CD4-positive, alpha-beta T cell (primary cell): ENCODE measurements around the gene TEK. TPM values are rescaled to one million over a fixed set of nuclear protein-coding genes. Genes with fewer than 3 reads are reported as not detected.

Source experiments
- ATAC-seq: fragments of 200-7000 bp; cut with Tn5 transposase; one replicate; pipeline ENCODE4 v1.10.0; 2022; ENCODE audit warnings: mild to moderate bottlenecking; ENCODE audit not compliant: poor library complexity
- CTCF ChIA-PET: fragments of 350-600 bp; sonication (Branson Sonifier 250); formaldehyde crosslinking; loops from one replicate; lab custom pipeline; 2021; ENCODE audit warnings: antibody characterized with exemption, inconsistent platforms; lab: Charles Lee
- POLR2A ChIA-PET: fragments of 350-600 bp; sonication (Branson Sonifier 250); formaldehyde crosslinking; loops from one replicate; lab custom pipeline; 2021; ENCODE audit warnings: antibody characterized with exemption, inconsistent platforms; lab: Charles Lee
- DNase-seq, 14 experiments: peaks; one replicate each; pipeline ENCODE4 v3.0.0-alpha.2; 2013 to 2020; ENCODE audit warnings: mixed read lengths in 2 of 14
- H3K27ac ChIP-seq, 2 donors: one replicate each; pipeline versions ENCODE4 v1.5.1 to v1.7.0; 2013; ENCODE audit warnings: low read length in 2 of 2, low read depth in 1 of 2, mild to moderate bottlenecking in 1 of 2
- H3K27me3 ChIP-seq, 2 experiments: 1 replicate in 1 of 2; 2 replicates in 1 of 2; pipeline versions ENCODE4 v1.6.1 to v1.7.0; 2013; ENCODE audit warnings: low read length in 2 of 2, control low read depth in 1 of 2, mild to moderate bottlenecking in 1 of 2, moderate library complexity in 1 of 2; ENCODE audit not compliant: insufficient read depth in 2 of 2, control insufficient read depth in 1 of 2
- H3K36me3 ChIP-seq: one replicate; pipeline ENCODE4 v1.6.1; 2013; ENCODE audit warnings: low read length, control low read depth; ENCODE audit not compliant: insufficient read depth
- H3K4me1 ChIP-seq: one replicate; pipeline ENCODE4 v1.6.1; 2013; ENCODE audit warnings: low read length, control low read depth; ENCODE audit not compliant: insufficient read depth
- H3K4me3 ChIP-seq: one replicate; pipeline ENCODE4 v1.5.1; 2013; ENCODE audit warnings: mild to moderate bottlenecking, low read length, moderate library complexity
- H3K9me3 ChIP-seq, 2 experiments: 1 replicate in 1 of 2; 2 replicates in 1 of 2; pipeline versions ENCODE4 v1.6.1 to v1.7.0; 2013; ENCODE audit warnings: low read length in 2 of 2, mild to moderate bottlenecking in 2 of 2, control low read depth in 1 of 2, moderate library complexity in 1 of 2; ENCODE audit not compliant: control insufficient read depth in 1 of 2, insufficient read depth in 1 of 2
- H3K27ac Mint-ChIP-seq: one replicate; pipeline ENCODE4 v1.8.0; 2020; ENCODE audit warnings: mixed read lengths
- H3K27me3 Mint-ChIP-seq: one replicate; pipeline ENCODE4 v1.8.0; 2021; ENCODE audit warnings: mixed read lengths
- H3K36me3 Mint-ChIP-seq: one replicate; pipeline ENCODE4 v1.8.0; 2021; ENCODE audit warnings: low read depth, mixed read lengths
- H3K4me1 Mint-ChIP-seq: one replicate; pipeline ENCODE4 v1.8.0; 2021; ENCODE audit warnings: low read depth, mixed read lengths
- H3K4me3 Mint-ChIP-seq: one replicate; pipeline ENCODE4 v1.8.0; 2020; ENCODE audit warnings: mild to moderate bottlenecking, mixed read lengths
- H3K9me3 Mint-ChIP-seq: one replicate; pipeline ENCODE4 v1.8.0; 2020; ENCODE audit warnings: mixed read lengths
- intact Hi-C, 2 experiments: fragments of 100-400 bp; cut with DNase I in 1 of 2; cut with micrococcal nuclease in 1 of 2; formaldehyde crosslinking; loops; one replicate each; pipeline versions ENCODE4 v1.15.1 to v1.9.0; 2023 to 2025; cut with DNase I, micrococcal nuclease
- total RNA-seq, 174 experiments: library from RNA in 2 of 174; stranded (reverse) in 2 of 174; gene quantifications; one replicate each; pipeline ENCODE4 v1.2.3 and lab custom pipeline; 2021 to 2026
- TF ChIP-seq, protein P1 (sequence below): fragments of 200-600 bp; IDR thresholded peaks from one replicate; pipeline ENCODE4 v1.8.0; 2022; ENCODE audit warnings: antibody characterized with exemption, mild to moderate bottlenecking

Gene TEK
- total RNA-seq, 2 experiments from 2014 or later, result not detected

DNA sequence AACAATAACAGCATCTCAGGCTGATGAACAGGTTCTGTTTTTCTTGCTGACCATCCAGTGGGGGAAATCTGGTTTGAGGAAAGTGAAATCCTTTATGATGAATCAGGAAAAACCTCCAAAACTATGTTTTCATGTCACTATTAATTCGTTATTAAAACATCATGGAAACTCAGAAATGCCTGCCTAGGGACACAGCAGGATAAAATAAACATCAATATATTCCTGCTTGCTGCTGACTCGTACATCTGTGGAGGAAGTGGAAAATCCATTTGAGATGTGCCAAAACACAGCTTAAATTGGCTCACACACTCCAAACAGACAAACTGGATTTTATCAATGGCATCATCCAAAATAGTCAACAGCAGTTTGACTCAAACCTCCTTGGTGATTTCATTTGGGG is 53.0 kb downstream of the TEK start:
- no peaks in the 10 kb centered on the region for H3K4me1 Mint-ChIP-seq

GRCh38 chr9:27165068-27165467 is 56.0 kb downstream of the TEK start:
- POLR2A ChIA-PET, result no interaction called here
- intact Hi-C loops, result no loop called here
- Histone ChIP-seq H3K36me3 (no peaks in the 10 kb centered on the region), H3K4me1 (no peaks in the 10 kb centered on the region), H3K9me3 (no peaks in the 10 kb centered on the region), H3K4me3 (no peak overlapping the region), H3K27ac (no peak overlapping the region), H3K27me3 (no peaks in the 10 kb centered on the region)
- no peak for DNase-seq
- Mint-ChIP-seq H3K27me3 (peaks cover 10% of the 10 kb centered on the region), H3K4me3 (no peak overlapping the region), H3K27ac (no peak overlapping the region), H3K4me1 (no peaks in the 10 kb centered on the region), H3K36me3 (no peaks in the 10 kb centered on the region), H3K9me3 (peaks cover 6% of the 10 kb centered on the region)
- TF ChIP-seq, protein P1, sequence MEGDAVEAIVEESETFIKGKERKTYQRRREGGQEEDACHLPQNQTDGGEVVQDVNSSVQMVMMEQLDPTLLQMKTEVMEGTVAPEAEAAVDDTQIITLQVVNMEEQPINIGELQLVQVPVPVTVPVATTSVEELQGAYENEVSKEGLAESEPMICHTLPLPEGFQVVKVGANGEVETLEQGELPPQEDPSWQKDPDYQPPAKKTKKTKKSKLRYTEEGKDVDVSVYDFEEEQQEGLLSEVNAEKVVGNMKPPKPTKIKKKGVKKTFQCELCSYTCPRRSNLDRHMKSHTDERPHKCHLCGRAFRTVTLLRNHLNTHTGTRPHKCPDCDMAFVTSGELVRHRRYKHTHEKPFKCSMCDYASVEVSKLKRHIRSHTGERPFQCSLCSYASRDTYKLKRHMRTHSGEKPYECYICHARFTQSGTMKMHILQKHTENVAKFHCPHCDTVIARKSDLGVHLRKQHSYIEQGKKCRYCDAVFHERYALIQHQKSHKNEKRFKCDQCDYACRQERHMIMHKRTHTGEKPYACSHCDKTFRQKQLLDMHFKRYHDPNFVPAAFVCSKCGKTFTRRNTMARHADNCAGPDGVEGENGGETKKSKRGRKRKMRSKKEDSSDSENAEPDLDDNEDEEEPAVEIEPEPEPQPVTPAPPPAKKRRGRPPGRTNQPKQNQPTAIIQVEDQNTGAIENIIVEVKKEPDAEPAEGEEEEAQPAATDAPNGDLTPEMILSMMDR, result no peak
- CTCF ChIA-PET, result no interaction called here
- ATAC-seq, result no peak

More for the DNA sequence above, 53.0 kb downstream of the TEK start:
- Mint-ChIP-seq H3K27ac (no peak overlapping the region), H3K9me3 (no peaks in the 10 kb centered on the region), H3K4me3 (no peak overlapping the region), H3K27me3 (peaks cover 10% of the 10 kb centered on the region), H3K36me3 (no peaks in the 10 kb centered on the region)
- no peaks in the 10 kb centered on the region for H3K27me3 ChIP-seq
- ATAC-seq (no peak), DNase-seq (no peak)
- POLR2A ChIA-PET, result no interaction called here
- intact Hi-C loops, result no loop called here
- TF ChIP-seq, protein P1, result no peak
- CTCF ChIA-PET, result no interaction called here
- H3K9me3 ChIP-seq, result no peaks in the 10 kb centered on the region
- no peaks in the 10 kb centered on the region for H3K4me1 ChIP-seq
- no peak overlapping the region for H3K4me3 ChIP-seq
- no peak overlapping the region for H3K27ac ChIP-seq
- no peaks in the 10 kb centered on the region for H3K36me3 ChIP-seq

DNA sequence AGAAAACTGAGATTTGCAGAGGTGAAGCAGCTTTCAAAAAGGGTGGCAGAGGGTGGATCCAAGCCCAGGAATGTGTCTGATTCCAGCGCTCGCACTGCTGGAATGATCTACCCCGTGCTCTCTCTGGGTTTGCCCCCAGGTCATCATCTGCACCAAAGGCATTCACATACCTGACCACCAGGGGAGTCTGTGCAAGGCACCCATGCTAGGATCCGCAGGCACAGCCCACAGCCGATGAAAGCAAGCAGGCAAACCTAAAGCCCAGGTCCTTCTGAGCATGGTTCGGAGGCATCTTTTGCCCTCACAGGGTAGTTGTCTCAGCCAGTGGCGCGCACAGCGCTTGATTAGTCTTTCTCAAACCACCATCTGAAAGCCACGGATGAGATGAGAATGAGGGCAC is 56.6 kb downstream of the TEK start:
- no peak overlapping the region for H3K27ac ChIP-seq
- POLR2A ChIA-PET, result no interaction called here
- TF ChIP-seq, protein P1, result no peak
- no peaks in the 10 kb centered on the region for H3K27me3 ChIP-seq
- no peak overlapping the region for H3K4me3 Mint-ChIP-seq
- no peaks in the 10 kb centered on the region for H3K4me1 Mint-ChIP-seq
- DNase-seq (no peak), ATAC-seq (no peak)
- peaks cover 6% of the 10 kb centered on the region for H3K9me3 Mint-ChIP-seq
- H3K27ac Mint-ChIP-seq, result no peak overlapping the region
- H3K36me3 Mint-ChIP-seq, result no peaks in the 10 kb centered on the region
- CTCF ChIA-PET, result no interaction called here
- no peaks in the 10 kb centered on the region for H3K36me3 ChIP-seq
- intact Hi-C loops, result no loop called here
- peaks cover 10% of the 10 kb centered on the region for H3K27me3 Mint-ChIP-seq
- H3K9me3 ChIP-seq, result peaks cover 0 to 4% of the 10 kb centered on the region in 2 experiments
- H3K4me3 ChIP-seq, result no peak overlapping the region
- H3K4me1 ChIP-seq, result no peaks in the 10 kb centered on the region
